ENCODE results near the gene LMNB1. TPM values are rescaled to one million over a fixed set of nuclear protein-coding genes. Genes with fewer than 3 reads are reported as not detected.

LMNB1 gene
- total RNA-seq, 1 donor from 2014 or later = 112 TPM

- TF ChIP-seq, protein P1, sequence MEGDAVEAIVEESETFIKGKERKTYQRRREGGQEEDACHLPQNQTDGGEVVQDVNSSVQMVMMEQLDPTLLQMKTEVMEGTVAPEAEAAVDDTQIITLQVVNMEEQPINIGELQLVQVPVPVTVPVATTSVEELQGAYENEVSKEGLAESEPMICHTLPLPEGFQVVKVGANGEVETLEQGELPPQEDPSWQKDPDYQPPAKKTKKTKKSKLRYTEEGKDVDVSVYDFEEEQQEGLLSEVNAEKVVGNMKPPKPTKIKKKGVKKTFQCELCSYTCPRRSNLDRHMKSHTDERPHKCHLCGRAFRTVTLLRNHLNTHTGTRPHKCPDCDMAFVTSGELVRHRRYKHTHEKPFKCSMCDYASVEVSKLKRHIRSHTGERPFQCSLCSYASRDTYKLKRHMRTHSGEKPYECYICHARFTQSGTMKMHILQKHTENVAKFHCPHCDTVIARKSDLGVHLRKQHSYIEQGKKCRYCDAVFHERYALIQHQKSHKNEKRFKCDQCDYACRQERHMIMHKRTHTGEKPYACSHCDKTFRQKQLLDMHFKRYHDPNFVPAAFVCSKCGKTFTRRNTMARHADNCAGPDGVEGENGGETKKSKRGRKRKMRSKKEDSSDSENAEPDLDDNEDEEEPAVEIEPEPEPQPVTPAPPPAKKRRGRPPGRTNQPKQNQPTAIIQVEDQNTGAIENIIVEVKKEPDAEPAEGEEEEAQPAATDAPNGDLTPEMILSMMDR (conservative IDR thresholded peaks at IDR 0.05; ENCODE audit: low read depth, low read length) = no peak
- DNase-seq (ENCODE audit: low read depth) = no peak
- H3K4me3 ChIP-seq (ENCODE audit: low read depth, low read length) = no peak overlapping the region
Observed at GRCh38 chr5:126881821-126882600, 105.1 kb downstream of the LMNB1 start.

DNA sequence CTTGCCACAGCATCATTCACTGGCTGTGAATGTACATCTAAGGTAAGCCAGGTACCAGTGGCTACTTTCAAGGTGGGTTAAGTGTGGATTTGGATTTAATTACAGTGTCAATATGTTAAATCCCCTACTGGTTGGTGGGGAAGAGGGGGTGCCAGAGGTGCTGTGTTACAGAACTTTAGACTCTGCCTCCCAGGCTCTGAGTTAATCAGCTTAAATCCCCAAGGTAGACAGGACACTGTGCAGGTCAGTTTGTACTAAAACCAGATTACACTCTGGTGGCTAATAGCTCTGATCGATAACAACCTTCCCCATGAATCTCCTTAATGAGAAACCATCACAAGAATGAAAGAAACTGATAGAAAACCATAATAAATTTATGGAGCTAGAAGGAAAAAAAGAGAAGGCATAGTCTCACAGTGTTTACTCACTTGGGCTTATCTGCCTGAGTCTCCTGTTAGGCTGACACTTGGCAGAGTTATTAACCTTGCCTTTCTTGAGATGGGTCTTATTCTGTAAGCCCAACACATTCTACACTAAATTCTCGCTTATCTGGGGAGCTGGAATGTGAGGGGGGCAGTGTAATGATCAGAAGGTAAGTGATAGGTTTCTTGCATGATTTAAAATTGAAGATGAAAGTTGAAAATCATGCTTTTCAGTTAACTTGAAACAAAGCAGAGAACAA is 106.8 kb downstream of the LMNB1 start:
- DNase-seq (ENCODE audit: low read depth) = no peak
- TF ChIP-seq, protein P1 (conservative IDR thresholded peaks at IDR 0.05; ENCODE audit: low read depth, low read length) = no peak
- H3K4me3 ChIP-seq (ENCODE audit: low read depth, low read length) = no peak overlapping the region

- H3K4me3 ChIP-seq (ENCODE audit: low read depth, low read length) = no peak overlapping the region
- TF ChIP-seq, protein P1 (conservative IDR thresholded peaks at IDR 0.05; ENCODE audit: low read depth, low read length) = no peak
- no peak for DNase-seq (ENCODE audit: low read depth)
Observed at GRCh38 chr5:126884269-126884819, 107.4 kb downstream of the LMNB1 start.

Other genes starting within 250 kb of the LMNB1 start
- gene ALDH7A1, start 181.9 kb upstream of the LMNB1 start, total RNA-seq = 25.4 and 28.2 TPM in 2 replicates
- gene PHAX, start 176.2 kb upstream of the LMNB1 start, total RNA-seq = 54.7 and 54.8 TPM in 2 replicates